ENCODE results near the gene REXO5.

The REXO5 gene

GRCh38 chr16:20768818-20769217, 37.5 kb upstream of the REXO5 start:
- Histone ChIP-seq H3K4me3 (ENCODE audit: low read length) (no peak overlapping the region), H3K9ac (ENCODE audit: low read depth, low read length) (no peak overlapping the region), H3K27me3 (ENCODE audit: insufficient read depth, low read length) (no peaks in the 10 kb centered on the region), H3K4me1 (ENCODE audit: insufficient read depth, low read length) (no peaks in the 10 kb centered on the region), H3K9me3 (ENCODE audit: insufficient read depth, low read depth, low read length) (no peaks in the 10 kb centered on the region), H3K36me3 (ENCODE audit: insufficient read depth, low read depth, low read length) (no peaks in the 10 kb centered on the region), H3K27ac (ENCODE audit: low read length) (no peak overlapping the region)

GRCh38 chr16:20773679-20774078, 32.6 kb upstream of the REXO5 start:
- no peaks in the 10 kb centered on the region for H3K4me1 ChIP-seq (ENCODE audit: insufficient read depth, low read length)
- no peaks in the 10 kb centered on the region for H3K27me3 ChIP-seq (ENCODE audit: insufficient read depth, low read length)
- H3K27ac ChIP-seq (ENCODE audit: low read length), result no peak overlapping the region
- H3K4me3 ChIP-seq (ENCODE audit: low read length), result no peak overlapping the region
- no peaks in the 10 kb centered on the region for H3K36me3 ChIP-seq (ENCODE audit: insufficient read depth, low read depth, low read length)
- no peaks in the 10 kb centered on the region for H3K9me3 ChIP-seq (ENCODE audit: insufficient read depth, low read depth, low read length)
- H3K9ac ChIP-seq (ENCODE audit: low read depth, low read length), result no peak overlapping the region

GRCh38 chr16:20774703-20775362, 31.5 kb upstream of the REXO5 start:
- Histone ChIP-seq H3K36me3 (ENCODE audit: insufficient read depth, low read depth, low read length) (no peaks in the 10 kb centered on the region), H3K9ac (ENCODE audit: low read depth, low read length) (no peak overlapping the region), H3K9me3 (ENCODE audit: insufficient read depth, low read depth, low read length) (no peaks in the 10 kb centered on the region), H3K4me1 (ENCODE audit: insufficient read depth, low read length) (no peaks in the 10 kb centered on the region), H3K4me3 (ENCODE audit: low read length) (no peak overlapping the region), H3K27ac (ENCODE audit: low read length) (no peak overlapping the region), H3K27me3 (ENCODE audit: insufficient read depth, low read length) (no peaks in the 10 kb centered on the region)

GRCh38 chr16:20781697-20782096, 24.6 kb upstream of the REXO5 start:
- Histone ChIP-seq H3K9me3 (ENCODE audit: insufficient read depth, low read depth, low read length) (no peaks in the 10 kb centered on the region), H3K4me1 (ENCODE audit: insufficient read depth, low read length) (no peaks in the 10 kb centered on the region), H3K4me3 (ENCODE audit: low read length) (no peak overlapping the region), H3K27ac (ENCODE audit: low read length) (no peak overlapping the region), H3K27me3 (ENCODE audit: insufficient read depth, low read length) (no peaks in the 10 kb centered on the region), H3K36me3 (ENCODE audit: insufficient read depth, low read depth, low read length) (no peaks in the 10 kb centered on the region), H3K9ac (ENCODE audit: low read depth, low read length) (no peak overlapping the region)

- no peak overlapping the region for H3K9ac ChIP-seq (ENCODE audit: low read depth, low read length)
Measured at GRCh38 chr16:20782470-20782869, 23.9 kb upstream of the REXO5 start.

GRCh38 chr16:20784204-20784603, 22.1 kb upstream of the REXO5 start:
- no peaks in the 10 kb centered on the region for H3K9me3 ChIP-seq (ENCODE audit: insufficient read depth, low read depth, low read length)
- H3K9ac ChIP-seq (ENCODE audit: low read depth, low read length), result no peak overlapping the region
- H3K36me3 ChIP-seq (ENCODE audit: insufficient read depth, low read depth, low read length), result no peaks in the 10 kb centered on the region
- no peak overlapping the region for H3K27ac ChIP-seq (ENCODE audit: low read length)
- no peaks in the 10 kb centered on the region for H3K27me3 ChIP-seq (ENCODE audit: insufficient read depth, low read length)
- no peak overlapping the region for H3K4me3 ChIP-seq (ENCODE audit: low read length)
- H3K4me1 ChIP-seq (ENCODE audit: insufficient read depth, low read length), result no peaks in the 10 kb centered on the region

More at GRCh38 chr16:20782470-20782869, 23.9 kb upstream of the REXO5 start:
- H3K27me3 ChIP-seq (ENCODE audit: insufficient read depth, low read length), result no peaks in the 10 kb centered on the region
- no peaks in the 10 kb centered on the region for H3K36me3 ChIP-seq (ENCODE audit: insufficient read depth, low read depth, low read length)
- no peak overlapping the region for H3K4me3 ChIP-seq (ENCODE audit: low read length)
- H3K9me3 ChIP-seq (ENCODE audit: insufficient read depth, low read depth, low read length), result no peaks in the 10 kb centered on the region
- no peak overlapping the region for H3K27ac ChIP-seq (ENCODE audit: low read length)
- no peaks in the 10 kb centered on the region for H3K4me1 ChIP-seq (ENCODE audit: insufficient read depth, low read length)

- Histone ChIP-seq H3K4me1 (ENCODE audit: insufficient read depth, low read length) (peaks cover 6% of the 10 kb centered on the region; the same call in 1 of the 2 replicates), H3K9ac (ENCODE audit: low read depth, low read length) (no peak overlapping the region), H3K27me3 (ENCODE audit: insufficient read depth, low read length) (no peaks in the 10 kb centered on the region), H3K36me3 (ENCODE audit: insufficient read depth, low read depth, low read length) (no peaks in the 10 kb centered on the region), H3K4me3 (ENCODE audit: low read length) (no peak overlapping the region), H3K27ac (ENCODE audit: low read length) (no peak overlapping the region), H3K9me3 (ENCODE audit: insufficient read depth, low read depth, low read length) (no peaks in the 10 kb centered on the region)
Measured at GRCh38 chr16:20789130-20789529, 17.2 kb upstream of the REXO5 start.

GRCh38 chr16:20791923-20792612, 14.3 kb upstream of the REXO5 start:
- Histone ChIP-seq H3K9me3 (ENCODE audit: insufficient read depth, low read depth, low read length) (no peaks in the 10 kb centered on the region), H3K27ac (ENCODE audit: low read length) (no peak overlapping the region)

GRCh38 chr16:20798364-20798763, 8.0 kb upstream of the REXO5 start:
- Histone ChIP-seq H3K4me3 (ENCODE audit: low read length) (no peak overlapping the region), H3K9me3 (ENCODE audit: insufficient read depth, low read depth, low read length) (no peaks in the 10 kb centered on the region), H3K4me1 (ENCODE audit: insufficient read depth, low read length) (no peaks in the 10 kb centered on the region), H3K27me3 (ENCODE audit: insufficient read depth, low read length) (no peaks in the 10 kb centered on the region), H3K9ac (ENCODE audit: low read depth, low read length) (no peak overlapping the region), H3K36me3 (ENCODE audit: insufficient read depth, low read depth, low read length) (peaks cover 32% of the 10 kb centered on the region), H3K27ac (ENCODE audit: low read length) (no peak overlapping the region)

More at GRCh38 chr16:20791923-20792612, 14.3 kb upstream of the REXO5 start:
- no peak overlapping the region for H3K9ac ChIP-seq (ENCODE audit: low read depth, low read length)
- H3K36me3 ChIP-seq (ENCODE audit: insufficient read depth, low read depth, low read length), result peaks cover 7% of the 10 kb centered on the region; the same call in 1 of the 2 replicates
- H3K4me3 ChIP-seq (ENCODE audit: low read length), result no peak overlapping the region
- peaks cover 6% of the 10 kb centered on the region; the same call in 1 of the 2 replicates for H3K4me1 ChIP-seq (ENCODE audit: insufficient read depth, low read length)
- no peaks in the 10 kb centered on the region for H3K27me3 ChIP-seq (ENCODE audit: insufficient read depth, low read length)

GRCh38 chr16:20799599-20799998, 6.7 kb upstream of the REXO5 start:
- Histone ChIP-seq H3K9ac (ENCODE audit: low read depth, low read length) (no peak overlapping the region), H3K4me3 (ENCODE audit: low read length) (no peak overlapping the region), H3K9me3 (ENCODE audit: insufficient read depth, low read depth, low read length) (no peaks in the 10 kb centered on the region), H3K27me3 (ENCODE audit: insufficient read depth, low read length) (no peaks in the 10 kb centered on the region), H3K36me3 (ENCODE audit: insufficient read depth, low read depth, low read length) (peaks cover 32% of the 10 kb centered on the region), H3K4me1 (ENCODE audit: insufficient read depth, low read length) (no peaks in the 10 kb centered on the region), H3K27ac (ENCODE audit: low read length) (no peak overlapping the region)

- no peak overlapping the region for H3K27ac ChIP-seq (ENCODE audit: low read length)
Measured at GRCh38 chr16:20801278-20801677, 5.0 kb upstream of the REXO5 start.

GRCh38 chr16:20803192-20803560, 3.2 kb upstream of the REXO5 start:
- Histone ChIP-seq H3K27me3 (ENCODE audit: insufficient read depth, low read length) (no peaks in the 10 kb centered on the region), H3K36me3 (ENCODE audit: insufficient read depth, low read depth, low read length) (peaks cover 18% of the 10 kb centered on the region), H3K9ac (ENCODE audit: low read depth, low read length) (no peak overlapping the region), H3K4me1 (ENCODE audit: insufficient read depth, low read length) (no peaks in the 10 kb centered on the region), H3K4me3 (ENCODE audit: low read length) (no peak overlapping the region), H3K9me3 (ENCODE audit: insufficient read depth, low read depth, low read length) (no peaks in the 10 kb centered on the region), H3K27ac (ENCODE audit: low read length) (no peak overlapping the region)

More at GRCh38 chr16:20801278-20801677, 5.0 kb upstream of the REXO5 start:
- Histone ChIP-seq H3K36me3 (ENCODE audit: insufficient read depth, low read depth, low read length) (peaks cover 32% of the 10 kb centered on the region), H3K9me3 (ENCODE audit: insufficient read depth, low read depth, low read length) (no peaks in the 10 kb centered on the region), H3K27me3 (ENCODE audit: insufficient read depth, low read length) (no peaks in the 10 kb centered on the region), H3K4me1 (ENCODE audit: insufficient read depth, low read length) (no peaks in the 10 kb centered on the region), H3K4me3 (ENCODE audit: low read length) (no peak overlapping the region), H3K9ac (ENCODE audit: low read depth, low read length) (no peak overlapping the region)

All from iPS-20b (cell line).